Muscle of leg (tissue), 11 donors: ENCODE measurements around the gene PEMT. TPM values are rescaled to one million over a fixed set of nuclear protein-coding genes. Genes with fewer than 3 reads are reported as not detected.

Experiments used
- DNase-seq: peaks from one replicate; pipeline ENCODE4 v3.0.0; 2013
- H3K27ac ChIP-seq: one replicate; pipeline ENCODE4 v1.5.1; 2013; ENCODE audit warnings: mild to moderate bottlenecking, low read length, control low read depth
- H3K27me3 ChIP-seq: one replicate; pipeline ENCODE4 v1.6.1; 2013; ENCODE audit warnings: low read length; ENCODE audit not compliant: control insufficient read depth, insufficient read depth
- H3K36me3 ChIP-seq: one replicate; pipeline ENCODE4 v1.6.1; 2013; ENCODE audit warnings: low read length; ENCODE audit not compliant: control insufficient read depth, insufficient read depth
- H3K4me1 ChIP-seq: one replicate; pipeline ENCODE4 v1.6.1; 2013; ENCODE audit warnings: low read length; ENCODE audit not compliant: control insufficient read depth, insufficient read depth
- H3K4me3 ChIP-seq: one replicate; pipeline ENCODE4 v1.5.1; 2013; ENCODE audit warnings: low read length, control low read depth
- H3K9me3 ChIP-seq: replicated peaks from 2 replicates; pipeline ENCODE4 v1.6.1; 2013; ENCODE audit warnings: low read depth, low read length; ENCODE audit not compliant: control insufficient read depth
- WGBS: methylation state at CpG from one replicate; pipeline ENCODE4 v1.1.5; 2013; ENCODE audit warnings: missing lambda C conversion rate; ENCODE audit not compliant: insufficient coverage; 5-methylcytosine and 5-hydroxymethylcytosine counted together
- polyA plus RNA-seq, 8 donors: library from polyadenylated mRNA; unstranded; fragments of 120-200 nt; gene quantifications; one replicate each; pipeline versions ENCODE4 v1.2.1 to v1.2.3, GENCODE V29; 2013; ENCODE audit warnings: inconsistent platforms in 1 of 8, low replicate concordance in 1 of 8; ENCODE audit not compliant: insufficient read length in 8 of 8, insufficient read depth in 1 of 8
- total RNA-seq: library from RNA; stranded (reverse); fragments of 120-200 nt; gene quantifications from one replicate; pipeline ENCODE4 v1.2.4, GENCODE V29; 2013

Gene PEMT
- total and polyA plus RNA-seq, 9 donors = 20.0 to 28.6 (median 24.5) TPM

- Histone ChIP-seq H3K36me3 (no peaks in the 10 kb centered on the region), H3K27me3 (no peaks in the 10 kb centered on the region), H3K4me3 (no peak overlapping the region), H3K9me3 (no peaks in the 10 kb centered on the region), H3K4me1 (peaks cover 57% of the 10 kb centered on the region), H3K27ac (no peak overlapping the region)
- DNase-seq = no peak
- 91% methylated on average over 12 of the region's 15 CpGs for WGBS
Observed at GRCh38 chr17:17537311-17538099, 54.0 kb downstream of the PEMT start.

- Histone ChIP-seq H3K9me3 (no peaks in the 10 kb centered on the region), H3K4me1 (peaks cover 56% of the 10 kb centered on the region), H3K36me3 (no peaks in the 10 kb centered on the region), H3K4me3 (no peak overlapping the region), H3K27ac (peak overlapping the region; percentile 69), H3K27me3 (no peaks in the 10 kb centered on the region)
- no peak for DNase-seq
- WGBS = 89% methylated on average over 15 of the region's 15 CpGs
Observed at GRCh38 chr17:17536702-17537101, 54.8 kb downstream of the PEMT start.

- H3K36me3 ChIP-seq = no peaks in the 10 kb centered on the region
- WGBS = 66% methylated on average over 7 of the region's 7 CpGs
- peak; percentile 63 for DNase-seq
- peaks cover 48% of the 10 kb centered on the region for H3K4me1 ChIP-seq
- no peaks in the 10 kb centered on the region for H3K27me3 ChIP-seq
- no peak overlapping the region for H3K4me3 ChIP-seq
- H3K27ac ChIP-seq = peak overlapping the region; percentile 69
- no peaks in the 10 kb centered on the region for H3K9me3 ChIP-seq
Observed at GRCh38 chr17:17535957-17536356, 55.6 kb downstream of the PEMT start.

GRCh38 chr17:17533901-17534441, 57.5 kb downstream of the PEMT start:
- H3K4me1 ChIP-seq = peaks cover 29% of the 10 kb centered on the region
- H3K9me3 ChIP-seq = no peaks in the 10 kb centered on the region
- H3K36me3 ChIP-seq = no peaks in the 10 kb centered on the region
- no peak overlapping the region for H3K27ac ChIP-seq
- WGBS = no CpG with 5 or more reads among the region's 3 CpGs
- H3K4me3 ChIP-seq = no peak overlapping the region
- no peaks in the 10 kb centered on the region for H3K27me3 ChIP-seq
- no peak for DNase-seq

GRCh38 chr17:17532991-17533390, 58.5 kb downstream of the PEMT start:
- no peak overlapping the region for H3K4me3 ChIP-seq
- no peaks in the 10 kb centered on the region for H3K36me3 ChIP-seq
- no peaks in the 10 kb centered on the region for H3K27me3 ChIP-seq
- H3K4me1 ChIP-seq = peaks cover 35% of the 10 kb centered on the region
- H3K27ac ChIP-seq = no peak overlapping the region
- no CpG with 5 or more reads among the region's 1 CpG for WGBS
- H3K9me3 ChIP-seq = no peaks in the 10 kb centered on the region
- no peak for DNase-seq

GRCh38 chr17:17531156-17531555, 60.4 kb downstream of the PEMT start:
- no peak overlapping the region for H3K27ac ChIP-seq
- no peak for DNase-seq
- no peaks in the 10 kb centered on the region for H3K27me3 ChIP-seq
- H3K9me3 ChIP-seq = no peaks in the 10 kb centered on the region
- no peak overlapping the region for H3K4me3 ChIP-seq
- peaks cover 32% of the 10 kb centered on the region for H3K4me1 ChIP-seq
- 44% methylated on average over 2 of the region's 4 CpGs for WGBS
- no peaks in the 10 kb centered on the region for H3K36me3 ChIP-seq

GRCh38 chr17:17528696-17529652, 62.5 kb downstream of the PEMT start:
- H3K27ac ChIP-seq = no peak overlapping the region
- DNase-seq = no peak
- no peaks in the 10 kb centered on the region for H3K36me3 ChIP-seq
- 78% methylated on average over 9 of the region's 22 CpGs for WGBS
- H3K9me3 ChIP-seq = no peaks in the 10 kb centered on the region
- H3K4me3 ChIP-seq = no peak overlapping the region
- no peaks in the 10 kb centered on the region for H3K27me3 ChIP-seq
- H3K4me1 ChIP-seq = peaks cover 35% of the 10 kb centered on the region

- WGBS = 65% methylated on average over 12 of the region's 17 CpGs
- H3K27me3 ChIP-seq = no peaks in the 10 kb centered on the region
Observed at GRCh38 chr17:17527956-17528500, 63.5 kb downstream of the PEMT start.

GRCh38 chr17:17527534-17527933, 64.0 kb downstream of the PEMT start:
- no peak overlapping the region for H3K4me3 ChIP-seq
- WGBS = 85% methylated on average over 10 of the region's 11 CpGs
- no peaks in the 10 kb centered on the region for H3K27me3 ChIP-seq
- DNase-seq = no peak
- H3K4me1 ChIP-seq = peaks cover 49% of the 10 kb centered on the region
- no peaks in the 10 kb centered on the region for H3K9me3 ChIP-seq
- peak overlapping the region; percentile 37 for H3K27ac ChIP-seq
- no peaks in the 10 kb centered on the region for H3K36me3 ChIP-seq

More at GRCh38 chr17:17527956-17528500, 63.5 kb downstream of the PEMT start:
- H3K27ac ChIP-seq = peak overlapping the region; percentile 37
- no peaks in the 10 kb centered on the region for H3K36me3 ChIP-seq
- H3K9me3 ChIP-seq = no peaks in the 10 kb centered on the region
- no peak for DNase-seq
- no peak overlapping the region for H3K4me3 ChIP-seq
- peaks cover 44% of the 10 kb centered on the region for H3K4me1 ChIP-seq

GRCh38 chr17:17526369-17526768, 65.1 kb downstream of the PEMT start:
- Histone ChIP-seq H3K4me1 (peaks cover 54% of the 10 kb centered on the region), H3K9me3 (no peaks in the 10 kb centered on the region), H3K4me3 (no peak overlapping the region), H3K27me3 (no peaks in the 10 kb centered on the region), H3K36me3 (peaks cover under 1% of the 10 kb centered on the region), H3K27ac (peak overlapping the region; percentile 47)
- no peak for DNase-seq
- WGBS = 68% methylated on average over 8 of the region's 14 CpGs
